Activated CD4-positive, alpha-beta T cell treated with anti-CD3 and anti-CD28 coated beads, Interleukin-2, amount 50 U/mL, for 24 hours (primary cell): Measurements from ENCODE around the gene PLSCR4.
"Not testable (repeated sequence)": the region's sequence is repeated elsewhere in the genome, so short reads cannot be mapped to it uniquely, and the experiment has no call there.

Experiments used
- DNase-seq, 2 donors: peaks; one replicate each; pipeline ENCODE4 v3.0.0-alpha.2; 2020; ENCODE audit warnings: low read depth in 1 of 2, low spot score in 1 of 2

Gene PLSCR4

GRCh38 chr3:146247911-146248310 is 3.0 kb downstream of the PLSCR4 start:
- no peak for DNase-seq

GRCh38 chr3:146246526-146246925 is 4.4 kb downstream of the PLSCR4 start:
- no peak for DNase-seq

GRCh38 chr3:146243559-146243958 is 7.3 kb downstream of the PLSCR4 start:
- DNase-seq: no peak

GRCh38 chr3:146241523-146242240 is 9.2 kb downstream of the PLSCR4 start:
- no peak for DNase-seq

GRCh38 chr3:146233487-146233886 is 17.4 kb downstream of the PLSCR4 start:
- DNase-seq: no peak

GRCh38 chr3:146227486-146227885 is 23.4 kb downstream of the PLSCR4 start:
- DNase-seq: no peak

GRCh38 chr3:146226881-146227280 is 24.0 kb downstream of the PLSCR4 start:
- no peak for DNase-seq

GRCh38 chr3:146225458-146225857 is 25.4 kb downstream of the PLSCR4 start:
- DNase-seq: not testable (repeated sequence)

- no peak for DNase-seq
These were observed 27.2 kb downstream of the PLSCR4 start for GRCh38 chr3:146223401-146224373.

GRCh38 chr3:146222204-146223046 is 28.5 kb downstream of the PLSCR4 start:
- no peak for DNase-seq

- DNase-seq: no peak
These were observed 29.6 kb downstream of the PLSCR4 start for GRCh38 chr3:146221276-146221675.

GRCh38 chr3:146218880-146219866 is 31.7 kb downstream of the PLSCR4 start:
- peak in 1 of 2 donors; percentile 16 for DNase-seq

- no peak for DNase-seq
These were observed 33.6 kb downstream of the PLSCR4 start for GRCh38 chr3:146217324-146217723.

- DNase-seq: no peak
These were observed 36.4 kb downstream of the PLSCR4 start for GRCh38 chr3:146214493-146214892.

- no peak for DNase-seq
These were observed 41.5 kb downstream of the PLSCR4 start for GRCh38 chr3:146209371-146209770.

- DNase-seq: no peak
These were observed 47.1 kb downstream of the PLSCR4 start for GRCh38 chr3:146203776-146204175.

- DNase-seq: no peak
These were observed 50.3 kb downstream of the PLSCR4 start for GRCh38 chr3:146200461-146201220.

GRCh38 chr3:146199762-146200161 is 51.1 kb downstream of the PLSCR4 start:
- DNase-seq: no peak

GRCh38 chr3:146196789-146197188 is 54.1 kb downstream of the PLSCR4 start:
- DNase-seq: no peak
